ENCODE measurements around the gene NR2C2AP.
A peak's percentile ranks its signal among the peaks of the same experiment; 100 is the strongest.
"Not testable (repeated sequence)": the region's sequence is repeated elsewhere in the genome, so short reads cannot be mapped to it uniquely, and the experiment has no call there.

The NR2C2AP gene

GRCh38 chr19:19191768-19192077 lies 11.5 kb downstream of the NR2C2AP start:
- peak overlapping the region; percentile 94 for H3K27ac ChIP-seq
- no peak for DNase-seq (ENCODE audit: low read depth, low spot score)

- no peak for DNase-seq (ENCODE audit: low read depth, low spot score)
- H3K27ac ChIP-seq = no peak overlapping the region
Measured at GRCh38 chr19:19186742-19187141, 16.5 kb downstream of the NR2C2AP start.

- no peak overlapping the region for H3K27ac ChIP-seq
- no peak for DNase-seq (ENCODE audit: low read depth, low spot score)
Measured at GRCh38 chr19:19185853-19186740, 17.1 kb downstream of the NR2C2AP start.

- H3K27ac ChIP-seq = no peak overlapping the region
- DNase-seq (ENCODE audit: low read depth, low spot score) = no peak
Measured at GRCh38 chr19:19181488-19181998, 21.7 kb downstream of the NR2C2AP start.

- no peak overlapping the region for H3K27ac ChIP-seq
- no peak for DNase-seq (ENCODE audit: low read depth, low spot score)
Measured at GRCh38 chr19:19179548-19180441, 23.4 kb downstream of the NR2C2AP start.

- DNase-seq (ENCODE audit: low read depth, low spot score) = no peak
Measured at GRCh38 chr19:19176950-19177349, 26.3 kb downstream of the NR2C2AP start.

GRCh38 chr19:19173243-19173642 lies 30.0 kb downstream of the NR2C2AP start:
- not testable (repeated sequence) for H3K27ac ChIP-seq; DNase-seq (ENCODE audit: low read depth, low spot score)

More at GRCh38 chr19:19176950-19177349, 26.3 kb downstream of the NR2C2AP start:
- H3K27ac ChIP-seq = no peak overlapping the region

- DNase-seq (ENCODE audit: low read depth, low spot score) = no peak
- no peak overlapping the region for H3K27ac ChIP-seq
Measured at GRCh38 chr19:19171821-19172532, 31.2 kb downstream of the NR2C2AP start.

- DNase-seq (ENCODE audit: low read depth, low spot score) = no peak
Measured at GRCh38 chr19:19170873-19171672, 32.1 kb downstream of the NR2C2AP start.

GRCh38 chr19:19170053-19170872 lies 33.0 kb downstream of the NR2C2AP start, which contains the start of gene MEF2B:
Gene MEF2B (minus strand): TSS chr19:19170263. CDS start chr19:19150735, 19,528 bp downstream.
- DNase-seq (ENCODE audit: low read depth, low spot score) = no peak
- no peak within 1 kb of the TSS for H3K27ac ChIP-seq

More at GRCh38 chr19:19170873-19171672, 32.1 kb downstream of the NR2C2AP start:
- H3K27ac ChIP-seq = no peak overlapping the region

- DNase-seq (ENCODE audit: low read depth, low spot score) = no peak
- H3K27ac ChIP-seq = no peak overlapping the region
Measured at GRCh38 chr19:19169236-19170052, 33.8 kb downstream of the NR2C2AP start.

- DNase-seq (ENCODE audit: low read depth, low spot score) = no peak
- H3K27ac ChIP-seq = no peak overlapping the region
Measured at GRCh38 chr19:19167612-19168011, 35.6 kb downstream of the NR2C2AP start.

GRCh38 chr19:19165396-19165795 lies 37.8 kb downstream of the NR2C2AP start:
- DNase-seq (ENCODE audit: low read depth, low spot score) = no peak
- H3K27ac ChIP-seq = no peak overlapping the region

GRCh38 chr19:19162495-19162894 lies 40.7 kb downstream of the NR2C2AP start:
- DNase-seq (ENCODE audit: low read depth, low spot score) = no peak
- H3K27ac ChIP-seq = no peak overlapping the region

GRCh38 chr19:19160461-19161035 lies 42.7 kb downstream of the NR2C2AP start:
- no peak for DNase-seq (ENCODE audit: low read depth, low spot score)
- H3K27ac ChIP-seq = no peak overlapping the region

GRCh38 chr19:19159534-19159933 lies 43.7 kb downstream of the NR2C2AP start:
- DNase-seq (ENCODE audit: low read depth, low spot score) = no peak
- no peak overlapping the region for H3K27ac ChIP-seq

- DNase-seq (ENCODE audit: low read depth, low spot score) = no peak
- no peak overlapping the region for H3K27ac ChIP-seq
Measured at GRCh38 chr19:19157808-19158207, 45.4 kb downstream of the NR2C2AP start.

All from epithelial cell of prostate (primary cell).